Smooth muscle cell (in vitro differentiated cells): ENCODE results near the gene MRFAP1. TPM values are rescaled to one million over a fixed set of nuclear protein-coding genes. Genes with fewer than 3 reads are reported as not detected.

Experiments used
- DNase-seq: peaks from one replicate; lab custom pipeline; 2025; ENCODE audit not compliant: unreplicated experiment; lab: John Stamatoyannopoulos, UW
- H2AFZ ChIP-seq: fragments of 200-600 bp; sonication (generic); 2 replicates; pipeline ENCODE4 v1.6.0; 2016; ENCODE audit warnings: antibody characterized with exemption, low read depth, mild to moderate bottlenecking
- H3F3A ChIP-seq: fragments of 200-600 bp; sonication (generic); 2 replicates; pipeline ENCODE4 v1.6.0; 2017; ENCODE audit warnings: antibody characterized with exemption, low read depth
- H3K27ac ChIP-seq: fragments of 200-600 bp; sonication (generic); 2 replicates; pipeline ENCODE4 v1.5.1; 2016; ENCODE audit warnings: low read depth, mild to moderate bottlenecking
- H3K27me3 ChIP-seq: fragments of 200-600 bp; sonication (generic); 2 replicates; pipeline ENCODE4 v1.6.1; 2016; ENCODE audit warnings: low read depth, mild to moderate bottlenecking
- H3K36me3 ChIP-seq: fragments of 200-600 bp; sonication (generic); 2 replicates; pipeline ENCODE4 v1.5.1; 2016; ENCODE audit warnings: low read depth
- H3K4me1 ChIP-seq: fragments of 200-600 bp; sonication (generic); 2 replicates; pipeline ENCODE4 v1.5.1; 2016; ENCODE audit warnings: low read depth
- H3K4me2 ChIP-seq: fragments of 200-600 bp; sonication (generic); 2 replicates; pipeline ENCODE4 v1.6.0; 2016; ENCODE audit warnings: mild to moderate bottlenecking
- H3K4me3 ChIP-seq: fragments of 200-600 bp; sonication (generic); 2 replicates; pipeline ENCODE4 v1.5.1; 2016; ENCODE audit warnings: mild to moderate bottlenecking
- H3K79me2 ChIP-seq: fragments of 200-600 bp; sonication (generic); 2 replicates; pipeline ENCODE4 v1.6.0; 2016; ENCODE audit warnings: low read depth, mild to moderate bottlenecking
- H3K9ac ChIP-seq: fragments of 200-600 bp; sonication (generic); 2 replicates; pipeline ENCODE4 v1.6.0; 2016; ENCODE audit warnings: low read depth
- H3K9me3 ChIP-seq: fragments of 200-600 bp; sonication (generic); replicated peaks from 2 replicates; pipeline ENCODE4 v1.5.1; 2016; ENCODE audit warnings: low read depth
- H4K20me1 ChIP-seq: fragments of 200-600 bp; sonication (generic); 2 replicates; pipeline ENCODE4 v1.6.0; 2016; ENCODE audit warnings: low read depth
- CTCF ChIP-seq: fragments of 200-600 bp; sonication (generic); IDR thresholded peaks from 2 replicates; pipeline ENCODE4 v1.5.1; 2017; ENCODE audit warnings: borderline replicate concordance, mild to moderate bottlenecking, antibody characterized with exemption; ENCODE audit not compliant: insufficient read depth, poor library complexity, severe bottlenecking
- WGBS: methylation state at CpG from one replicate; pipeline ENCODE4 v1.1.7; 2016; ENCODE audit warnings: low lambda C conversion rate; 5-methylcytosine and 5-hydroxymethylcytosine counted together
- polyA plus RNA-seq: library from polyadenylated mRNA; unstranded; fragments of >200 nt; fragmentation: Nextera tagmentation; extraction: Ambion mirVana; gene quantifications from 2 replicates; pipeline ENCODE4 v1.2.1, GENCODE V29; 2016
- total RNA-seq: library from RNA; depleted of rRNA; stranded (reverse); fragments of >200 nt; gene quantifications from 2 replicates; pipeline ENCODE4 v1.2.3, GENCODE V29; 2014

MRFAP1 gene
- total and polyA plus RNA-seq, 2 experiments from 2014 or later = 165 to 206 TPM

- Histone ChIP-seq H3K4me1 (peaks cover 17% of the 10 kb centered on the region), H2AFZ (no peak overlapping the region), H3K9ac (no peak overlapping the region), H3K27me3 (no peaks in the 10 kb centered on the region), H3K9me3 (no peaks in the 10 kb centered on the region), H3K27ac (no peak overlapping the region), H3K4me2 (peak overlapping the region; percentile 96), H3K79me2 (peaks cover 31% of the 10 kb centered on the region), H3K36me3 (no peaks in the 10 kb centered on the region), H4K20me1 (peaks cover 32% of the 10 kb centered on the region), H3F3A (peaks cover 17% of the 10 kb centered on the region), H3K4me3 (no peak overlapping the region)
- no peak for TF ChIP-seq CTCF
- DNase-seq = no peak
- 99% methylated on average over 14 of the region's 14 CpGs for WGBS
Observed at GRCh38 chr4:6639137-6639680, 1.3 kb upstream of the MRFAP1 start.

DNA sequence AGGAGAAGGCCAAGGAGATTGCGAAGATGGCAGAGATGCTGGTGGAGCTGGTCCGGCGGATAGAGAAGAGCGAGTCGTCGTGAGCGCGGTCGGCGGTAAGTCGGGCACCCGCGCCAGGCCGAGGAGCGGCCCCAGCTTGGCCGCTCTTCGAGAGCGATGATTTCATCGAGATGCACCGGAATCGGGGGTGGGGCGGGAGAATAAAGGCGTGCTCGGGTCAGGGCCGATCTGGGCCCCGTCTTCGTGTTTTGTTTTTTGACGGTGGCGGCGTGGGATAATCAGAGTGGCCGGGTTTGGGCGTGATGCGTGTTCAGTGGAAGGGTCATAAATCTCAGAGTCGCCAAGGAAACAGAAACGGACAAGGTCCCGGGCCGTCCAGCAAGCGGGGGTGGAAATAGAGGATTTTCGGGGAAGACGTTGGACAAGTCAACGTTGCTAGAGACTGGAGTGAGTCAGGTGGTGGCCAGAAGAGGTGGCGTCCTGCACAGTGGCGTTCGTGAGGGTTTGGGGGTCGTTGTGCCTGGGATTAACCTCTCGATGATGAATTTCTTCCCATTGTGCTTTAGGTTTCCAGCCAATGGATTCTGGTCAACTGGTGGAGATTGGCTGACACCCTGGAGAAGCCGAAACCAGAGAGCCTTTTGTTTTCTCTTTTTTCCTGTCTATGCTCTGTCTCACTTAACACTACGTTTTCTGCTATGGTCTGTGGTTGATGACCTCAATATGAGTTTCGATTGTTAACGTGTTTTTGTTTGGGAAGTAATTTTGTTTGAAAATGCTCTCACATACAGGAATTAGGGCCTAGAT, 882 bp downstream of the MRFAP1 start:
- H4K20me1 ChIP-seq = peaks cover 32% of the 10 kb centered on the region

GRCh38 chr4:6641971-6642320, 1.5 kb downstream of the MRFAP1 start:
- Histone ChIP-seq H3K9me3 (no peaks in the 10 kb centered on the region), H3K27me3 (no peaks in the 10 kb centered on the region), H3K9ac (peak overlapping the region; percentile 95), H4K20me1 (peaks cover 32% of the 10 kb centered on the region), H3F3A (peaks cover 17% of the 10 kb centered on the region), H3K79me2 (peaks cover 36% of the 10 kb centered on the region), H2AFZ (no peak overlapping the region), H3K27ac (peak overlapping the region; percentile 95), H3K4me1 (peaks cover 17% of the 10 kb centered on the region), H3K36me3 (no peaks in the 10 kb centered on the region), H3K4me2 (peak overlapping the region; percentile 96), H3K4me3 (peak overlapping the region; percentile 98)
- no peak for DNase-seq
- WGBS = 67% methylated on average over 5 of the region's 5 CpGs
- no peak for TF ChIP-seq CTCF

More for the DNA sequence above, 882 bp downstream of the MRFAP1 start:
- H3K4me1 ChIP-seq = peaks cover 17% of the 10 kb centered on the region
- peak overlapping the region; percentile 95 for H3K9ac ChIP-seq
- no peaks in the 10 kb centered on the region for H3K9me3 ChIP-seq
- no peaks in the 10 kb centered on the region for H3K27me3 ChIP-seq
- TF ChIP-seq CTCF = no peak
- H3K4me3 ChIP-seq = peak overlapping the region; percentile 98
- peak overlapping the region; percentile 95 for H3K27ac ChIP-seq
- no peak for DNase-seq
- peak overlapping the region; percentile 96 for H3K4me2 ChIP-seq
- H3F3A ChIP-seq = peaks cover 17% of the 10 kb centered on the region
- peaks cover 36% of the 10 kb centered on the region for H3K79me2 ChIP-seq
- H3K36me3 ChIP-seq = no peaks in the 10 kb centered on the region
- H2AFZ ChIP-seq = peak overlapping the region; percentile 75
- WGBS = 3% methylated on average over 49 of the region's 50 CpGs
